Measurements from ENCODE around the gene CPEB2.

Gene CPEB2

DNA sequence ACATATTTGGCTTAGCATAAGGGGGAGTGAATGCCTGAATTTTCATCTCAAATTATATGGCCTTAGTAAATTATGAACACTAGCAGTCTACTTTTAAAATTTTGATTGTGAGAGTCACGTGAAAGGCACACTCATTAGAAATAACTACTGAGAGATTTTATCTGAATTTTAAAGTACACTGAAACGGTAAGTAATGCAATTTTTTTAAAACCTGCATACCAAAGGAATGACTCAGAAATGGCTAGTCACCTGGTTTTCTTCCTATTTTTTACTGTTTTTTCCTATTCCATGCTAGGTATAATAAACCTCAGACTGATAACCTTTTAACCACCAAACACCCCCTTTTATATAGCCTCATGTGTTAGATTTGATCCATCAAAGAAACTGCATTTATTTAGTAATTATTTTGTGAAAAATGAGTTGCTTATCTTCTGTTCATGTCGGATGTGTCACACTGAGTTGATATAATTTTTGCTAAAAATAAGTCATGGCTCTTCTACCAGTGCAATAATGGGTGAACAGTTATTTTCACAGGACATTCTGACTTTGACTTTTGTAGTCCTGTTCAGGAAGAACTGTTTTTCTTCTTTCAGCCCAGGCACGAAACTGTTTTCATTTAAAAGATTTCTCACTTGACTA lies 40.4 kb downstream of the CPEB2 start:
- no peaks in the 10 kb centered on the region for H3K4me1 Mint-ChIP-seq
- H3K4me3 Mint-ChIP-seq = no peak overlapping the region
- TF ChIP-seq, protein P1, sequence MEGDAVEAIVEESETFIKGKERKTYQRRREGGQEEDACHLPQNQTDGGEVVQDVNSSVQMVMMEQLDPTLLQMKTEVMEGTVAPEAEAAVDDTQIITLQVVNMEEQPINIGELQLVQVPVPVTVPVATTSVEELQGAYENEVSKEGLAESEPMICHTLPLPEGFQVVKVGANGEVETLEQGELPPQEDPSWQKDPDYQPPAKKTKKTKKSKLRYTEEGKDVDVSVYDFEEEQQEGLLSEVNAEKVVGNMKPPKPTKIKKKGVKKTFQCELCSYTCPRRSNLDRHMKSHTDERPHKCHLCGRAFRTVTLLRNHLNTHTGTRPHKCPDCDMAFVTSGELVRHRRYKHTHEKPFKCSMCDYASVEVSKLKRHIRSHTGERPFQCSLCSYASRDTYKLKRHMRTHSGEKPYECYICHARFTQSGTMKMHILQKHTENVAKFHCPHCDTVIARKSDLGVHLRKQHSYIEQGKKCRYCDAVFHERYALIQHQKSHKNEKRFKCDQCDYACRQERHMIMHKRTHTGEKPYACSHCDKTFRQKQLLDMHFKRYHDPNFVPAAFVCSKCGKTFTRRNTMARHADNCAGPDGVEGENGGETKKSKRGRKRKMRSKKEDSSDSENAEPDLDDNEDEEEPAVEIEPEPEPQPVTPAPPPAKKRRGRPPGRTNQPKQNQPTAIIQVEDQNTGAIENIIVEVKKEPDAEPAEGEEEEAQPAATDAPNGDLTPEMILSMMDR (IDR thresholded peaks at IDR 0.05; ENCODE audit: unreplicated experiment in 3 of 3) = no peak
- no peaks in the 10 kb centered on the region for H3K27me3 Mint-ChIP-seq (ENCODE audit: low read depth)
- no peaks in the 10 kb centered on the region for H3K36me3 Mint-ChIP-seq (ENCODE audit: low read depth)
- no peak overlapping the region for H3K27ac Mint-ChIP-seq
- H3K9me3 Mint-ChIP-seq = no peaks in the 10 kb centered on the region

DNA sequence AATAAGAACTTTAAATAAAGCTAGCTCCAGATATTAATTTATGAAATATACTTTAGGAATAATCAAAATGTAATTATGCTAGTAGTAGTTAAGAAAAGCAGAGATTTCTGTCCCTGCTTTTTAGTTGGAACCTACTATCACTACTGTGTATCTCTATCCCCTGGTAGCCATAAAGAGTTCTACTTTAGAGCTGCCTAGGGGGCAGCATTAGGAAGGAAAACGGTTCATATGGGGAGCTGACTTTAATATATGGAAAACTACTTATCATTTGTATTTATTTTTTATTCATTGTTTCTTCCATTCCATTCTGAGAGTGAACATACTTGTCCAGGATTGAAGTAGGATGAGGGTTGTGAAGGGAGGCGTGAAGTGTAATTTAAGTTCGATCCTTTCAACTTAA lies 40.9 kb downstream of the CPEB2 start:
- no peaks in the 10 kb centered on the region for H3K4me1 Mint-ChIP-seq
- TF ChIP-seq, protein P1 (IDR thresholded peaks at IDR 0.05; ENCODE audit: unreplicated experiment in 3 of 3) = peak in 1 of 3 experiments; percentile 19
- no peaks in the 10 kb centered on the region for H3K9me3 Mint-ChIP-seq
- H3K27ac Mint-ChIP-seq = no peak overlapping the region
- H3K27me3 Mint-ChIP-seq (ENCODE audit: low read depth) = no peaks in the 10 kb centered on the region
- no peaks in the 10 kb centered on the region for H3K36me3 Mint-ChIP-seq (ENCODE audit: low read depth)
- no peak overlapping the region for H3K4me3 Mint-ChIP-seq

DNA sequence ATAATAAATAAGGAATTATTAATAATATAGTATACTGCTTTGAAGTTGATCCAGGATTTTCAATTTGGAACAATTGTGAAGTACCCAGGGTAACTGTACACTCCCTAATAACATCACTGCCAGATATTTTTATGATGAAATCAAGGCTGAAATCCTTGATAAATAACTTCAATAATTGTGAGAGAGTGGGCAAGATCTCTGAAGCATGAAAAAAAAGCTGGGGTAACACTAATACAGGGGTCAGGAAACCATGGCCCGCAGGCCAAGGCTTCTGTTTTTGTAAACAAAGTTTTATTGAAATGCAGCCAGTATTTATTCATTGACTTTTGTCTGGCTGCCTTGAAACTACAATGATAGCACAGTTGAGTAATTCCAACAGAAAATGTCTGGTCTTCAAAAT lies 41.6 kb downstream of the CPEB2 start:
- Mint-ChIP-seq H3K36me3 (ENCODE audit: low read depth) (no peaks in the 10 kb centered on the region), H3K9me3 (no peaks in the 10 kb centered on the region), H3K27me3 (ENCODE audit: low read depth) (no peaks in the 10 kb centered on the region), H3K4me1 (no peaks in the 10 kb centered on the region), H3K4me3 (no peak overlapping the region), H3K27ac (no peak overlapping the region)
- TF ChIP-seq, protein P1 (IDR thresholded peaks at IDR 0.05; ENCODE audit: unreplicated experiment in 3 of 3) = no peak

DNA sequence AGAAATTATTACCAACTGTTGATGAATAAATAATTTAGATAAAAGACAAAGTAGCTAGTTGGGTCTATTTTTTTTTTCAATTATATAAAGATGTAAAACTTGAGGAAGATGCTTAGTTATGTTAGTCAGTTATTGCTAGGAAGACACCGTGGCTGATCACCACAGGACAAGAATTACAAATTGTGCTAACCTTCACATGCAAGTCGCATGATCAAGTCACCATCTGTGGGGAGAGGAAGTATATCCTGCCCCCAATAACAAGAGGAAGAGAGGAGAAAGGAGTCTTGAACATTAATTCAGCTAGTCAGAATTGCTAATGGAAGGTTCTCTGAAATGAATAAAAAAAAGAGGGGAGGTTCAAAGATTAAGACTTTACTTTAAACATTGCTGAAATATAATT lies 52.3 kb downstream of the CPEB2 start:
- H3K27me3 Mint-ChIP-seq (ENCODE audit: low read depth) = no peaks in the 10 kb centered on the region
- no peak overlapping the region for H3K27ac Mint-ChIP-seq
- TF ChIP-seq, protein P1 (IDR thresholded peaks at IDR 0.05; ENCODE audit: unreplicated experiment in 3 of 3) = no peak
- peaks cover 2% of the 10 kb centered on the region for H3K9me3 Mint-ChIP-seq
- H3K36me3 Mint-ChIP-seq (ENCODE audit: low read depth) = peaks cover 22% of the 10 kb centered on the region
- H3K4me3 Mint-ChIP-seq = no peak overlapping the region
- no peaks in the 10 kb centered on the region for H3K4me1 Mint-ChIP-seq

DNA sequence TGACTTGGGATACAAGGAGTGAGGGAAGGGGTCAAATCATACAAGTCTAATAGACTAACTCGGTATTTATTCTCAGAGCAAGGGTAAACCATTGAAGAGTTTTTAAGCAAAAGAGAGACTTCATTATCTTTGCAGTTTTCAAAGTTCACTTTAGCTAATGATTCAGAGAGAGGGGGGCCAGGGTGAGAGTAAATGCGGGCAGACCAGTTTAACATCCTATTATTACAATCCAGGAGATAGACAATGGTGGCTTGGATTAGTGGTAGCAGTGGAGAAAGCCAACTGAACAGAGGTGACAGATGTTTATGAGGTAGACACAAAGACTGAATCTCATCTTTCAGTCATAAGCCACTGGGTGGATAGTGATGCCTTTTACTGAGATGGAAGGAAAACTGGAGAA lies 57.9 kb downstream of the CPEB2 start:
- Mint-ChIP-seq H3K4me1 (no peaks in the 10 kb centered on the region), H3K27ac (no peak overlapping the region), H3K4me3 (no peak overlapping the region), H3K36me3 (ENCODE audit: low read depth) (peaks cover 17% of the 10 kb centered on the region), H3K27me3 (ENCODE audit: low read depth) (no peaks in the 10 kb centered on the region), H3K9me3 (no peaks in the 10 kb centered on the region)
- TF ChIP-seq, protein P1 (IDR thresholded peaks at IDR 0.05; ENCODE audit: unreplicated experiment in 3 of 3) = no peak

DNA sequence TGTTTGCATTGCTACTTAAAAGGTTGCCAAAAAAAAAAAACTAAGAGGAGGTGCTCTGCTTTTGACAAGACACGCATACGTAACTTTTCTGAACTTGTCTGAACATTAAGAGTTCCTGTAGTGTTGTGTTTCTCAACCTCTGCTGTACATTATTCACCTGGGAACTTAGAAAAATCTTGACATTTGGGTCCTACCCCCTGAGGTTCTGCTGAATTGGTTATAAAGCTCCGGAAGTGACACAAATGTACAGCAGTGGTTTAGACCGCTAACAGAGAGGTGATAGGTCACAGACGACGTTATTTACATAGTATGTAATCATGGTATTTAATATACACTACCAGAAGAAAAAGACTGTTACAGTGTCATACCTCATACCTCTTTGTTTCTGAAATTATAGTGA lies 61.1 kb downstream of the CPEB2 start:
- TF ChIP-seq, protein P1 (IDR thresholded peaks at IDR 0.05; ENCODE audit: unreplicated experiment in 3 of 3) = no peak
- no peaks in the 10 kb centered on the region for H3K27me3 Mint-ChIP-seq (ENCODE audit: low read depth)
- H3K27ac Mint-ChIP-seq = no peak overlapping the region
- no peaks in the 10 kb centered on the region for H3K4me1 Mint-ChIP-seq
- peaks cover 11% of the 10 kb centered on the region for H3K36me3 Mint-ChIP-seq (ENCODE audit: low read depth)
- H3K4me3 Mint-ChIP-seq = no peak overlapping the region
- H3K9me3 Mint-ChIP-seq = no peaks in the 10 kb centered on the region

Data from nephron (organoid).